PC-3 (cell line): ENCODE data around the gene PPOX. TPM values are rescaled to one million over a fixed set of nuclear protein-coding genes. Genes with fewer than 3 reads are reported as not detected.

Source experiments
- ATAC-seq: fragments of 200-7000 bp; cut with Tn5 transposase; 2 replicates; pipeline ENCODE4 v1.9.1; 2020; ENCODE audit warnings: mild to moderate bottlenecking, moderate library complexity
- BruUV-seq: library from RNA; stranded (reverse); fragments of 400-500 nt; replicated peaks from 2 replicates; lab custom pipeline; 2021; lab: Mats Ljungman, UMichigan
- CTCF ChIA-PET: fragments of 300-600 bp; sonication (Branson Sonifier 250); formaldehyde crosslinking; loops from one replicate; lab custom pipeline; 2022; ENCODE audit warnings: antibody characterized with exemption; lab: Charles Lee
- POLR2A ChIA-PET: fragments of 300-600 bp; sonication (Branson Sonifier 250); formaldehyde crosslinking; loops from one replicate; lab custom pipeline; 2022; ENCODE audit warnings: antibody characterized with exemption; ENCODE audit not compliant: unreplicated experiment; lab: Charles Lee
- DNase-seq: peaks from one replicate; pipeline ENCODE4 v3.0.0-alpha.2; 2015
- H2AFZ ChIP-seq: fragments of 300-600 bp; sonication (generic); 2 replicates; pipeline ENCODE4 v1.6.0; 2016; ENCODE audit warnings: antibody characterized with exemption, low read length
- H3F3A ChIP-seq: fragments of 300-600 bp; sonication (generic); one replicate; pipeline ENCODE4 v1.6.0; 2017; ENCODE audit warnings: antibody characterized with exemption, low read length, control low read depth, mild to moderate bottlenecking; ENCODE audit not compliant: unreplicated experiment
- H3K27ac ChIP-seq: fragments of 300-600 bp; sonication (generic); 2 replicates; pipeline ENCODE4 v1.5.1; 2016; ENCODE audit warnings: mild to moderate bottlenecking, low read length
- H3K27me3 ChIP-seq: fragments of 300-600 bp; sonication (generic); 2 replicates; pipeline ENCODE4 v1.6.1; 2016; ENCODE audit warnings: low read length, mixed read lengths
- H3K36me3 ChIP-seq: fragments of 300-600 bp; sonication (generic); 2 replicates; pipeline ENCODE4 v1.6.1; 2016; ENCODE audit warnings: low read depth, mixed run types, low read length, mixed read lengths
- H3K4me1 ChIP-seq: fragments of 300-600 bp; sonication (generic); 2 replicates; pipeline ENCODE4 v1.5.1; 2016; ENCODE audit warnings: low read length; ENCODE audit not compliant: insufficient read depth
- H3K4me2 ChIP-seq: fragments of 300-600 bp; sonication (generic); 2 replicates; pipeline ENCODE4 v1.6.0; 2016; ENCODE audit warnings: low read length
- H3K4me3 ChIP-seq: fragments of 300-600 bp; sonication (generic); 2 replicates; pipeline ENCODE4 v1.5.1; 2016; ENCODE audit warnings: mild to moderate bottlenecking, low read length, mixed read lengths
- H3K79me2 ChIP-seq: fragments of 300-600 bp; sonication (generic); 2 replicates; pipeline ENCODE4 v1.6.1; 2017; ENCODE audit warnings: low read length, mixed read lengths
- H3K9ac ChIP-seq: fragments of 300-600 bp; sonication (generic); 2 replicates; pipeline ENCODE4 v1.6.0; 2016; ENCODE audit warnings: mild to moderate bottlenecking, low read length
- H3K9me2 ChIP-seq: fragments of 300-600 bp; sonication (generic); replicated peaks from 2 replicates; pipeline ENCODE4 v1.6.1; 2016; ENCODE audit warnings: mixed run types, low read length, mixed read lengths
- H3K9me3 ChIP-seq: fragments of 300-600 bp; sonication (generic); 2 replicates; pipeline ENCODE4 v1.6.1; 2016; ENCODE audit warnings: low read length, mixed read lengths
- H4K20me1 ChIP-seq: fragments of 300-600 bp; sonication (generic); 2 replicates; pipeline ENCODE4 v1.6.1; 2016; ENCODE audit warnings: low read length, mixed read lengths
- CTCF ChIP-seq: fragments of 300-600 bp; sonication (generic); conservative IDR thresholded peaks from 2 replicates; pipeline ENCODE4 v1.5.1; 2017; ENCODE audit warnings: antibody characterized with exemption, low read depth, mild to moderate bottlenecking, low read length
- EZH2 ChIP-seq: fragments of 300-600 bp; sonication (generic); IDR thresholded peaks from one replicate; pipeline ENCODE4 v1.6.1; 2017; ENCODE audit warnings: antibody characterized with exemption, mild to moderate bottlenecking, low read length; ENCODE audit not compliant: unreplicated experiment
- EZH2phosphoT487 ChIP-seq: fragments of 300-600 bp; sonication (generic); IDR thresholded peaks from 2 replicates; pipeline ENCODE4 v1.6.1; 2018; ENCODE audit warnings: mild to moderate bottlenecking, antibody characterized with exemption, low read length, borderline replicate concordance
- intact Hi-C: fragments of 100-400 bp; cut with micrococcal nuclease; formaldehyde crosslinking; loops from 2 replicates; pipeline ENCODE4 v1.9.0; 2023
- total RNA-seq: library from RNA; depleted of rRNA; stranded (reverse); fragments of >200 nt; gene quantifications from 2 replicates; pipeline ENCODE4 v1.2.3, GENCODE V29; 2014

The PPOX gene
- total RNA-seq, 1 experiment from 2014 or later = 22.9 TPM

GRCh38 chr1:161177112-161177935 lies 11.1 kb downstream of the PPOX start, which contains the start of gene B4GALT3:
TSS of gene B4GALT3 (minus strand) at chr1:161177507. CDS start at chr1:161176060, 1,447 bp downstream.
- Histone ChIP-seq H3K9me3 (no peaks in the 10 kb centered on the region), H3K27me3 (no peaks in the 10 kb centered on the region), H3K9ac (peak within 1 kb of the TSS; percentile 80), H3K36me3 (peaks cover 27% of the 10 kb centered on the region; the same call in 1 of the 2 replicates), H3K4me2 (peak within 1 kb of the TSS; percentile 94), H3K27ac (peak within 1 kb of the TSS; percentile 27), H2AFZ (peak within 1 kb of the TSS; percentile 89), H4K20me1 (no peaks in the 10 kb centered on the region), H3K4me1 (peaks cover 25% of the 10 kb centered on the region), H3K4me3 (peak within 1 kb of the TSS; percentile 87), H3F3A (no peaks in the 10 kb centered on the region), H3K79me2 (peaks cover 19% of the 10 kb centered on the region), H3K9me2 (no peaks in the 10 kb centered on the region)
- BruUV-seq = TSS peak; percentile 95
- intact Hi-C loops = no loop called here
- ATAC-seq = peak; percentile 86
- ChIA-PET CTCF (interaction anchor here (1.3 kb wide), 1 partner anchor 11 kb away, joined by 5 read pairs; the partner anchor contains the start of gene PPOX), POLR2A (interaction anchor here (0.7 kb wide), 1 partner anchor 14 kb away, joined by 3 read pairs; no protein-coding TSS in a partner anchor)
- DNase-seq = peak; percentile 82
- TF ChIP-seq EZH2phosphoT487 = no peak
- no peak for TF ChIP-seq CTCF
- TF ChIP-seq EZH2 = no peak

- H2AFZ ChIP-seq = peak overlapping the region; percentile 89
- H3K36me3 ChIP-seq = peaks cover 22% of the 10 kb centered on the region; the same call in 1 of the 2 replicates
- no peaks in the 10 kb centered on the region for H3K9me2 ChIP-seq
- no peaks in the 10 kb centered on the region for H3K27me3 ChIP-seq
- intact Hi-C loops = no loop called here
- no TSS peak for BruUV-seq
- ChIA-PET POLR2A (no interaction called here), CTCF (no interaction called here)
- peak overlapping the region; percentile 94 for H3K4me2 ChIP-seq
- H3K4me1 ChIP-seq = peaks cover 31% of the 10 kb centered on the region
- H3K79me2 ChIP-seq = peaks cover 19% of the 10 kb centered on the region
- ATAC-seq (no peak), DNase-seq (no peak)
- H3K9me3 ChIP-seq = no peaks in the 10 kb centered on the region
- peak overlapping the region; percentile 80 for H3K9ac ChIP-seq
- H4K20me1 ChIP-seq = no peaks in the 10 kb centered on the region
- no peak for TF ChIP-seq EZH2
- TF ChIP-seq EZH2phosphoT487 = no peak
- no peak for TF ChIP-seq CTCF
- H3K27ac ChIP-seq = peak overlapping the region; percentile 27
- H3K4me3 ChIP-seq = peak overlapping the region; percentile 87
- H3F3A ChIP-seq = no peaks in the 10 kb centered on the region
Measured at GRCh38 chr1:161177936-161178244, 11.7 kb downstream of the PPOX start.
